NCI-H1436 treated with DMSO at 0.1 percent for 48 hours (cell line): ENCODE measurements around the gene ZNF106.

Source experiments
- DNase-seq: peaks from one replicate; lab custom pipeline; 2025; lab: John Stamatoyannopoulos, UW

The ZNF106 gene

DNA sequence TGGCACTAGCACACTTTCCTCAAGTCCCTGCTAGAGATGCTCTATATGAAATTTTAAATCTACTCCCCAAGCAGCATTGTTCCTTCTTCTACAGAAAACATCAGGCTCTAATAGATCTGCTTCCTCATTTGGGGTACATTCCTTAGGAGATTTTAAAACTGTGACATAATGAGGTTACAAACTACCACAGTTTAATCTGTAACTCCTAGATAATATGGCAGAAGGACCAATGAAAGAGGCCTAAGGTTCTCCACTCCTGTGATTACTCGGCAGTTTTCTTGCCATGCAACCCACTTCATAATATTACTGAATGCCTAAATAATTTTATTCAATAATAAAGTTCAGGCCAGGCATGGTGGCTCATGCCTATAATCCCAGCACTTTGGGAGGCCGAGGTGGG, 16.1 kb downstream of the ZNF106 start:
- DNase-seq: no peak

DNA sequence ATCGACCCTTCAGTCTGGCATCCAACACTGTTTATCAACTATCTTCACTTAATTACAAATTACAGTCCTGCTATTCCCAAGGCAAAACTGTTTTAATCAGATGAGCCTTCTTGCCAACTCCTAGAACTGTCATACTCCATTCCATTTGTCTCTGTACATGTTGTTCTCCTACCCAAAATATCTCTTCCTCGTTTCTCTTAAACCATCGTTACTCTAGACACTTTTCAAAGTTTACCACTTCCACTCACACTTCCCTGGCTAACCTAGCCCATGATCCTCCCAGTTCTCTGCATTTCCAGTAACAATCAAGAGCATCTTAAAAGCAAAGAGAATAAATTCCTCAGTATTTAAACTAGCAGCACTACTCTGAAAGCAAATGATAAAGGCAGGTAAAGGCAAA, 19.9 kb downstream of the ZNF106 start:
- DNase-seq: no peak

GRCh38 chr15:42465520-42466259, 25.3 kb downstream of the ZNF106 start:
- DNase-seq: no peak

DNA sequence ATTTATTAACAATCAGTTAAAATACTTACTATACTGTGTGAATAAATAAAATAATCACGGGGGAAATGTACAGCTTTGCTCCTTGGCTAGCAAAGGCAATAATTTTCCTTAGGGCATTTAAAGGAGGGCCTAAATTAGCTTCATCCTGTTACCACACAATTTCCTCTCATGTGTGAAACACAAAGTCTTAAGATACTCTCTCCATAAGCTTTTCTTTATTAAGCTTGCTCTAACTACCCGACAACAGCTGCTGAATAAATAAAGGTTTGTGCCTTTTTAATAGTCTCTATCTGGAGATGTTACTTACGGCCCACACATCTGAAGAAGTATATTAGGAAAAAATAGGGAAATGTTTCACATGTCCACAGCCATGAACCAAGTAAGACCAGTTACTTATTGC, 29.7 kb downstream of the ZNF106 start:
- no peak for DNase-seq

DNA sequence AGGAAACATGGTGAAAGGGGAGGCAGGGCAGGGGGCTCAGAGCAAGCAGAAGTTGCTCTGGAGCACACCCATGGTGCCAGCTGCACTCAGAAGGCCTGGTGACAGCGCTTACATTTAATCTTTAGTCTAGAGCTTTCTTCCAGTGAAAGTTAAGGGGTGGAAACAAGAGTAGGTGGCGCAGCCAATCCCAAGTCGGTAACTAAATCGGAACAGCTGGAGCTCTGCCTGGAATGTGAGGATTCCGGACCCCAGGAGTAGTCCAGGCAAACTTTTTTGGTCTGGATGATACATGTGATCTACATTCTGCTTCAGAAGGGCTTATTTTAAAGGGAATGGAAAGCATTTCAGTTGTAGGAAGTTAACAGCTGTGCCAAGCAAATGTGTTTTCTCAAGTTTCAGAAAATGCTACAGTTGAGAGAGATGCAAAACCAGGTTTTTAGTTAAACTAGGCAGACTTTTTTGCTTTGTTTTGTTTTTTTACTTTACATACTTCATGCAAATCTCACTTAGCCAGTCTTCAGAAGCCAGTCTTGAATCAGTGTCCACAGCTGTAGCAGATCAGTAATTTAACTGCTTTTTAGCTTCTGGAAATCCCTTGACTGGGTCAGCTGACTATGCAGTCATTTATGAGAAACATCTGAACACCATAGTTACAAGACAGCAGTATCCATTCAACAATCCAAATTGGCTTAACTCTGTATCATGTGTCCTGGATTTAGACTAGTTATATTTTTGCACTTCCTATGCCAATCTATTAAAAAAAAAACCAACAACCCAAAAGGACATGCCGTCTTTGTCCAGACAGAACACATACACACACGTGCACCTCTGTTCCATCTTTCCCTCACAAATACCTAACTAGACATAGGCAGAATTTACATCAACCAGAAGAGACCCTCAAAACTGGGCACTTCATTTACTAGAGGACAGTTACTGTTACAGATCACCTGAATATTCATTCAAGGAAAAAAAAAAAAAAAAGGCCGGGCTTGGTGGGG, 33.2 kb downstream of the ZNF106 start:
- no peak for DNase-seq

DNA sequence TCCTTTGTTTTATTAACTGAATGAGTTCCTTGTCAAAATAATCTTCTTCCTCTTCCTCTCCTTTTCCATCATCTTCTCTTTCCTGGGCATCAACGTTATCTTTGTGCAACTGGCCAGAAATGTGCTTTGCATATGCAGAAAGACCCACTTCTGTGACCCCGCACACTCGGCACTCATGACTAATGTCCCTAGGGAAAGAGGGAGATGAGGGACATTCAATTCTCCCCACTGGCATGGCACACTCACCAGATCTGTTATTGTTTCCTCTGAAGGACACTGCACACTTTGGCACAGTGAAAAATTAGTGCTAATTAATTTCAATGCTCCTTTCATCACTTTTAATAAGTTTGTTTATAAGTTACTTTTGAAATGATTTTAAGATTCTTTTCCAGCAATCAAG, 34.0 kb downstream of the ZNF106 start:
- no peak for DNase-seq

- DNase-seq: no peak
These were observed 34.4 kb downstream of the ZNF106 start for GRCh38 chr15:42456531-42456930.

DNA sequence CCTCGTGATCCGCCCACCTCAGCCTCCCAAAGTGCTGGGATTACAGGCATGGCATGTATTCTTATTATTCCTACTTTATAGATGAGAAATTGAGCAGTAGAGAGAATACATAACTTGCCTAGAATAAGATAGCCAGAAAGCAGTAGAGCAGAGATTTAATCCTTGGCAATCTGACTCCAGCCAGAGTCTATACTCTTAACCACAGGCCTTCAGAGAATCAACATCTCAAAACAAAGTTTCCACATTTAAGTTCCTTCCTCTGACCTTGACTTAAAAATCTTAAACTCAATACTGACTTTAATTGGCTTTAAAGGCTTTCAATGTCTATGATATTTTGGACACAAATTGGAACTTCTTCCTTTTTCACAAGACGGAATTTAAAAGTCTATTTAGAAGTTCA, 37.1 kb downstream of the ZNF106 start:
- no peak for DNase-seq

DNA sequence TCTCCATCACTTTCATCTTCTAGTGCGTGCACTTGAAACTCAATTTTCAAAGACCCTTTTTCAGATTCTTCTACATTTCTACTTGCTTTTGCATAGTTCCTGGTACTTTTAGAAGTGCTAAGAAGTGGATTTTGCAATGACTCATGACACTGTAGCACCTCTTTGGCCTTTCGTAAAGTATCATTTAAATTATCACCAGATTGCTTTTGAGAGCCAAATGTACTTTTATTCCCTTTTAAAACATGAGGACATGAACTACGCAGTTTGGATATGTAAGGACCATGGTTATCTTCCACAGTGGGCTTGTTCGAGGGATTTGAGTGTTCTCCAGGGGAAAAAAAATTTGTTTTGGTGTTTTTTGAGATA, 40.5 kb downstream of the ZNF106 start:
- no peak for DNase-seq

DNA sequence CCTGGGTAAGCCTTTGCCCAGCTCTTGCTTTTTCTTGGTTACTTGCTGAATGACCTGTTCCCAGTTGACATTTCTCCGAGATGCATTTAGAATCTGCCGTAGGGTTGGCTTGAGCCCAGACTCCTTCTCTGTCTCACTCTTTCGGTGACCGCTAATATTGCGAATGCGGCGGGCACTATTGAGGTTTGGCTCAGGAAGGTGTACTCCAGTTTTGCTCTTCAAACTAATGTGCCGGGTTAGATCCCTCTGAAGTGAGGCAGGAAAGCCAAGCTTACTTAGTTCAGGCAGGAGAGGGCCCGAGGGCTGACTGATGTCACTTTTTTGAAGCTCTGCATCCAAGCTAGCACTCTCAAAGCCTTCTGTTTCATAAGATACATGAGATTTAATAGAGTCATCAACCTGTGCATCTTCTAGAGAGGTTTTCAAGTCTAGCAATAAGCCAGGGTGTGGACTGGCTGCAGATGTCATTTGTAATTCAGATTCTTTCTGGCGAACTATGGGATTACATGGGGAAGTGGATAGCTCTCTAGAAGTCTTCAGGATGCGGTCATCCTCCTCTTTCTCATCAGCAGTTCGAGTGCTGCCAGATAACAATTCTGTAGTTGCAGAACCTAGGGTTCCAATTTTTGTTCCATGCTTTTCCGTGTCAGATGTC, 41.0 kb downstream of the ZNF106 start:
- no peak for DNase-seq

- DNase-seq: no peak
These were observed 42.7 kb downstream of the ZNF106 start for GRCh38 chr15:42448281-42448680.

GRCh38 chr15:42447599-42447998, 43.3 kb downstream of the ZNF106 start:
- DNase-seq: no peak

GRCh38 chr15:42445551-42445950, 45.4 kb downstream of the ZNF106 start:
- no peak for DNase-seq

DNA sequence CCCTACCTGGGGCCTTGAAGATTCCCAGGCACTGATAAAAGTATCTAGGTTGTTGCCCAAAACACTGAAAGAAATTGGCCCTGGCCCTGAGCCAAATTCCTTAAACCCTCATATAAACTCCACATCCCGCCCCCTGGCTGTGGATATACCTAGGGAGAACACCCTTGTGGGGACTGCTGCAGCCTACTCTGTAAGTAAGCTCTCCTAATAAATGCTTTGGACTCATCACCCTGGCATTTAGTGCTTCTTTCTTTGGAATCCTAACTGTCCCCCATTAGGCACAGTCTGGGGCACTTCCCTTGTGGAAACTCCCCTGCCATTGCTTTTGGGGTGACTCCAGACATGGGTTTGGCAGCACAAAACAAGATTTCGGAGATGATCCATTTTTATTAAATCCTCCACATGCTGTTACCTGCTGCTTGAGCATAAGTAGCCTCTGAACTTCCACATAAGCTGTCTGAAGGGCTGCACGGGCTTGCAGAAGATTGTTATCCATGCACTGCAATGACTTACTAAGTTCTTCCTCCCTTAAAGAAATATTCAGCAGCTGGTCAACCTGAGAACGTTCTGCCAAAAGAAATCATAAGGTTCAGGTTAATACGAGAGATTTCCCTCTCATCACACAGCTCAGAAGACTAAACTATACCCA, 46.4 kb downstream of the ZNF106 start:
- DNase-seq: no peak

DNA sequence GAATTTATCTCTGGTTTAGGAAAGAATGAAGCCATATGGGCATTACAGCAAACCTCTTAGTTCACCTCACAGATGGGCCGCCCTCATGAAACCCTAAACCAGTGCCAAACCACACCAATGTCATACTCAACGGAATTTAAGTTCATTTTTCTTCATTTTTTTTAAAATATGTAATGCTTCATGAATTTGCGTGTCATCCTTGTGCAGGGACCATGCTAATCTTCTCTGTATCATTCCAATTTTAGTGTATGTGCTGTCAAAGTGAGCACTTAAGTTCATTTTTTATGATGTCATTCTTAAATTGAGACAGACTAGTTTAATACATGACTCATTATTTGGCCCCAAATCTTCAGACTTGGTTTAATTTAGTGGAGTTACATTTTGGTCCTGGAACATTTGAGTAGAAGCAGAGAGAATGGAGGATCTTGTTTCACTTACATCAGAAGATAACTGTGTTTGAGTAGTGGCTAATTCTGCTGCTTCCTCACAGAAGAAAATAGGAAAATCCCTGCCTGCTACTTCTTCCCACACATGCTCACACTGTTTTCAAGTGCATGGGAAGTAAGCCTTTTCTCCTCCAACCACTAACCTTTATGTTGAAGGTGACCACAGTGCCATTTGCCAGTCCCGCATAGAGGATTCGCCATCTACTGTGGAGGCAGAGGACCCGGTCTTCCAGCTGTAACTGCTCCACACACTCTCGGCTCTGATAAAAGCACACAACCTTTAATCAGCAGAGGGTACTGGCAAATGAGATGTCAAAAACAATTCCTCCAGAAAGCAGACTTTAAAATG, 63.3 kb downstream of the ZNF106 start:
- DNase-seq: no peak

- DNase-seq: no peak
These were observed 69.6 kb downstream of the ZNF106 start for GRCh38 chr15:42421376-42421775.

- no peak for DNase-seq
These were observed 71.6 kb downstream of the ZNF106 start for GRCh38 chr15:42419369-42419768.

- no peak for DNase-seq
These were observed 77.0 kb downstream of the ZNF106 start for GRCh38 chr15:42413920-42414319.

- no peak for DNase-seq
These were observed 79.1 kb downstream of the ZNF106 start for GRCh38 chr15:42411884-42412283.

DNA sequence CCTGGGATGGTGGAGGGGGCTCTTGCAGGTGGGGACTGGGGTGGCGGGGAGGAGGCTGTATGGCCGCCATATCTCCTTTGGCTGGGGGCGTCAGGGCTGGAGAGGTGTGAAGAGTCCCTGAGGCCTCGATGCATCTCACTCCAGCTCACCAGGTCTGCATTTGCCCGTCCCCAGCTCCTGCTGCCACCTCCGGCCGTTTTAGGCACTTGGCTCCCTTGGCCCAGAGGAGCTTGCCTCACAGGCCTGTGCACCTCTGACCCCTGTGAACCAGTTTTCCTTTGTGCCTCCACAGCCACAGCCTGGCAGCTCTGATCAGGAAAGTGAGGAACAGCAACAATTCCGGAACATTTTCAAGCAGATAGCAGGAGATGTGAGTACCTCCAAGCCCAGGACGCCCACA, 81.9 kb downstream of the ZNF106 start:
- DNase-seq: no peak

- no peak for DNase-seq
These were observed 82.8 kb downstream of the ZNF106 start for GRCh38 chr15:42408178-42408577.
